SK-N-MC (cell line): ENCODE data around the gene ACYP1.
"Not testable (repeated sequence)": the region's sequence is repeated elsewhere in the genome, so short reads cannot be mapped to it uniquely, and the experiment has no call there.

Source experiments
- DNase-seq: peaks from one replicate; pipeline ENCODE4 v3.0.0-alpha.2; 2011; ENCODE audit warnings: low read depth, low spot score
- H3K27ac ChIP-seq: fragments of 200-600 bp; sonication (generic); 2 replicates; pipeline ENCODE4 v1.5.1; 2016; ENCODE audit warnings: mixed run types
- H3K36me3 ChIP-seq: fragments of 200-600 bp; sonication (generic); 2 replicates; pipeline ENCODE4 v1.6.1; 2017; ENCODE audit warnings: antibody characterized with exemption, low read length, mixed read lengths; ENCODE audit not compliant: insufficient read depth
- H3K4me3 ChIP-seq: fragments of 200-600 bp; sonication (generic); 2 replicates; pipeline ENCODE4 v1.5.1; 2016
- H3K9ac ChIP-seq: fragments of 200-600 bp; sonication (generic); 2 replicates; pipeline ENCODE4 v1.8.0; 2017; ENCODE audit warnings: mixed run types, mixed read lengths; ENCODE audit not compliant: insufficient read length
- H3K9me3 ChIP-seq: fragments of 200-600 bp; sonication (generic); 2 replicates; pipeline ENCODE4 v1.6.1; 2017; ENCODE audit warnings: low read depth, mild to moderate bottlenecking, antibody characterized with exemption, low read length, moderate library complexity, mixed read lengths
- EZH2 ChIP-seq: fragments of 200-600 bp; sonication (generic); IDR thresholded peaks from one replicate; pipeline ENCODE4 v1.6.1; 2017; ENCODE audit warnings: antibody characterized with exemption
- FOXP2 ChIP-seq: optimal IDR thresholded peaks from 2 replicates; pipeline ENCODE3; 2011; ENCODE audit warnings: mild to moderate bottlenecking, moderate library complexity; ENCODE audit not compliant: insufficient read depth; ENCODE audit errors: extremely low read length, control extremely low read depth
- POLR2AphosphoS5 ChIP-seq: IDR thresholded peaks from 2 replicates; pipeline ENCODE4 v1.6.1; 2012; ENCODE audit warnings: mild to moderate bottlenecking, low read depth, low read length, borderline replicate concordance

ACYP1 gene

GRCh38 chr14:75079521-75079920, 15.7 kb upstream of the ACYP1 start:
- Histone ChIP-seq H3K27ac (no peak overlapping the region), H3K9ac (no peak overlapping the region)
- TF ChIP-seq EZH2 (no peak), POLR2AphosphoS5 (no peak), FOXP2 (no peak)

GRCh38 chr14:75077794-75078193, 14.0 kb upstream of the ACYP1 start:
- Histone ChIP-seq H3K27ac (no peak overlapping the region), H3K4me3 (no peak overlapping the region), H3K9ac (no peak overlapping the region), H3K36me3 (no peaks in the 10 kb centered on the region), H3K9me3 (no peaks in the 10 kb centered on the region)
- no peak for DNase-seq
- TF ChIP-seq EZH2 (no peak), POLR2AphosphoS5 (no peak), FOXP2 (no peak)

More at GRCh38 chr14:75079521-75079920, 15.7 kb upstream of the ACYP1 start:
- Histone ChIP-seq H3K36me3 (peaks cover 6% of the 10 kb centered on the region; the same call in 1 of the 2 replicates), H3K9me3 (no peaks in the 10 kb centered on the region), H3K4me3 (no peak overlapping the region)
- no peak for DNase-seq

GRCh38 chr14:75070383-75070782, 6.6 kb upstream of the ACYP1 start:
- H3K9ac ChIP-seq, result no peak overlapping the region
- H3K27ac ChIP-seq, result no peak overlapping the region
- no peak for DNase-seq
- no peak for TF ChIP-seq POLR2AphosphoS5
- TF ChIP-seq FOXP2, result no peak
- TF ChIP-seq EZH2, result no peak
- no peaks in the 10 kb centered on the region for H3K9me3 ChIP-seq
- H3K36me3 ChIP-seq, result no peaks in the 10 kb centered on the region
- H3K4me3 ChIP-seq, result no peak overlapping the region

- Histone ChIP-seq H3K9me3 (no peaks in the 10 kb centered on the region), H3K27ac (no peak overlapping the region), H3K36me3 (no peaks in the 10 kb centered on the region), H3K4me3 (peak overlapping the region; percentile 89), H3K9ac (no peak overlapping the region)
- no peak for TF ChIP-seq FOXP2
- TF ChIP-seq EZH2, result no peak
- TF ChIP-seq POLR2AphosphoS5, result no peak
- no peak for DNase-seq
These were observed 6.0 kb upstream of the ACYP1 start for GRCh38 chr14:75069811-75070145.

GRCh38 chr14:75069121-75069810, 5.4 kb upstream of the ACYP1 start, which contains the start of gene ZC2HC1C:
Gene ZC2HC1C, plus strand, starts transcription at chr14:75069641. Its CDS starts 933 bp downstream, at chr14:75070574.
- H3K36me3 ChIP-seq, result no peaks in the 10 kb centered on the region
- H3K27ac ChIP-seq, result peak within 1 kb of the TSS; percentile 89
- H3K9me3 ChIP-seq, result no peaks in the 10 kb centered on the region
- no peak for DNase-seq
- TF ChIP-seq EZH2 (no peak), POLR2AphosphoS5 (no peak; the same call in 1 of the 2 replicates), FOXP2 (peak; percentile 17)
- H3K9ac ChIP-seq, result peak within 1 kb of the TSS; percentile 91
- peak within 1 kb of the TSS; percentile 89 for H3K4me3 ChIP-seq

- H3K9me3 ChIP-seq, result no peaks in the 10 kb centered on the region
- DNase-seq, result no peak
- H3K36me3 ChIP-seq, result no peaks in the 10 kb centered on the region
- H3K4me3 ChIP-seq, result peak overlapping the region; percentile 89
- no peak for TF ChIP-seq EZH2
- no peak for TF ChIP-seq FOXP2
- TF ChIP-seq POLR2AphosphoS5, result no peak
- peak overlapping the region; percentile 89 for H3K27ac ChIP-seq
- H3K9ac ChIP-seq, result peak overlapping the region; percentile 91
These were observed 4.7 kb upstream of the ACYP1 start for GRCh38 chr14:75068294-75069120.

GRCh38 chr14:75067765-75068164, 3.9 kb upstream of the ACYP1 start:
- H3K27ac ChIP-seq, DNase-seq, H3K36me3 ChIP-seq, H3K9me3 ChIP-seq, H3K9ac ChIP-seq: not testable (repeated sequence)
- peak overlapping the region; percentile 89; the same call in 1 of the 2 replicates for H3K4me3 ChIP-seq

- Histone ChIP-seq H3K4me3 (no peak overlapping the region), H3K9ac (no peak overlapping the region), H3K27ac (no peak overlapping the region)
These were observed 3.4 kb upstream of the ACYP1 start for GRCh38 chr14:75067212-75067611.

More at GRCh38 chr14:75067212-75067611, 3.4 kb upstream of the ACYP1 start:
- no peaks in the 10 kb centered on the region for H3K36me3 ChIP-seq
- no peaks in the 10 kb centered on the region for H3K9me3 ChIP-seq
- DNase-seq, result no peak
- no peak for TF ChIP-seq EZH2
- TF ChIP-seq POLR2AphosphoS5, result no peak
- TF ChIP-seq FOXP2, result no peak
